Heart left ventricle (tissue), 13 donors: ENCODE results near the gene NARS2.

Experiments used
- POLR2A ChIP-seq, 2 donors: fragments of 450-650 bp; IDR thresholded peaks; one replicate each; pipeline ENCODE4 v1.6.1; 2017; ENCODE audit warnings: antibody characterized with exemption in 2 of 2, mild to moderate bottlenecking in 2 of 2, moderate library complexity in 2 of 2
- TF ChIP-seq, protein P1 (sequence below), 12 donors: fragments of 200-600 bp; sonication (generic) in 4 of 12; IDR thresholded peaks; one replicate each; pipeline versions ENCODE4 v1.5.0 to v1.8.0; 2018 to 2022; ENCODE audit warnings: antibody characterized with exemption in 12 of 12, mild to moderate bottlenecking in 5 of 12
- donor health status: ischemic (EF 13 %, LVEDD 7.1; RV severe dilation, severe dysfunction).
- donor health status: DM: no; HTN: yes; CAD: no.
- donor health status: DM: no; HTN: no; CAD: no.
- donor health status: ischemic (EF 25% LVEDD 6.9; RV normal size, moderate dysfunction).
- donor health status: ischemic (EF 25% LVEDD 5.7; RV mildly dilated, moderate dysfunction).
- donor health status: ischemic (EF 35%, LVEDD 5.7; RV mildly dilated, moderate dysfunction).
- donor health status: nonischemic (EF 11% LVEDD 7.7; RV severe dilation, severe dysfunction).
- donor health status: DM: yes; HTN: yes; CAD: no.
- donor health status: PGD.
- donor health status: ischemic (EF 29% LVEDD 5.4; RV normal size, mild dysfunction).
- donor health status: nonischemic (EF 23%, LVEDD 6.1; RV moderate dilation, normal function).

DNA sequence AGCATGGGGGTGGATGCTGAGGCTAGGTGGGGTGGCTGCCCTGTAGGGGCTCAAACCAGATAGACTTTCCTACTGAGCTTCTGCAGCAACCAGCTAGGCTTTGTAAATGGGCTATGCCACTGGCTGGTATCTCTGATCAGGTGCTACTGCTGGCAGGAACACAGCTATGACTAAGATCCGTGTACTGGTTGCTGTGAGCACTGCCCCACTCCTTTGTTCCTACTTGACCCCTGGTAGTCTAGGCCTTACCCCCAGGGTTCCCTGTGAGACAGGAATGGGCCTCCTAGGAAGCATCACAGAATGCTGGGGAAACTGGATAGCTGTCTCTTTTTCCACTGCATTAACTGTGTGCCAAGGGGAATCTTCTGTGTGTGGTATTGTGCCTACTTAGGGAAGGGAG, 98.6 kb downstream of the NARS2 start:
- TF ChIP-seq, protein P1, sequence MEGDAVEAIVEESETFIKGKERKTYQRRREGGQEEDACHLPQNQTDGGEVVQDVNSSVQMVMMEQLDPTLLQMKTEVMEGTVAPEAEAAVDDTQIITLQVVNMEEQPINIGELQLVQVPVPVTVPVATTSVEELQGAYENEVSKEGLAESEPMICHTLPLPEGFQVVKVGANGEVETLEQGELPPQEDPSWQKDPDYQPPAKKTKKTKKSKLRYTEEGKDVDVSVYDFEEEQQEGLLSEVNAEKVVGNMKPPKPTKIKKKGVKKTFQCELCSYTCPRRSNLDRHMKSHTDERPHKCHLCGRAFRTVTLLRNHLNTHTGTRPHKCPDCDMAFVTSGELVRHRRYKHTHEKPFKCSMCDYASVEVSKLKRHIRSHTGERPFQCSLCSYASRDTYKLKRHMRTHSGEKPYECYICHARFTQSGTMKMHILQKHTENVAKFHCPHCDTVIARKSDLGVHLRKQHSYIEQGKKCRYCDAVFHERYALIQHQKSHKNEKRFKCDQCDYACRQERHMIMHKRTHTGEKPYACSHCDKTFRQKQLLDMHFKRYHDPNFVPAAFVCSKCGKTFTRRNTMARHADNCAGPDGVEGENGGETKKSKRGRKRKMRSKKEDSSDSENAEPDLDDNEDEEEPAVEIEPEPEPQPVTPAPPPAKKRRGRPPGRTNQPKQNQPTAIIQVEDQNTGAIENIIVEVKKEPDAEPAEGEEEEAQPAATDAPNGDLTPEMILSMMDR (IDR thresholded peaks at IDR 0.05): no peak
- no peak for TF ChIP-seq POLR2A (IDR thresholded peaks at IDR 0.05)
